Stimulated activated CD4-positive, alpha-beta T cell treated with anti-CD3 and anti-CD28 coated beads, Interleukin-2, amount 100 ng/mL, for 48 hours (primary cell): ENCODE measurements around the gene UBE2G1.
"Not testable (repeated sequence)": the region's sequence is repeated elsewhere in the genome, so short reads cannot be mapped to it uniquely, and the experiment has no call there.

Source experiments
- DNase-seq, 2 donors: peaks; one replicate each; pipeline ENCODE4 v3.0.0-alpha.2; 2020

UBE2G1 gene, protein sequence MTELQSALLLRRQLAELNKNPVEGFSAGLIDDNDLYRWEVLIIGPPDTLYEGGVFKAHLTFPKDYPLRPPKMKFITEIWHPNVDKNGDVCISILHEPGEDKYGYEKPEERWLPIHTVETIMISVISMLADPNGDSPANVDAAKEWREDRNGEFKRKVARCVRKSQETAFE

DNA sequence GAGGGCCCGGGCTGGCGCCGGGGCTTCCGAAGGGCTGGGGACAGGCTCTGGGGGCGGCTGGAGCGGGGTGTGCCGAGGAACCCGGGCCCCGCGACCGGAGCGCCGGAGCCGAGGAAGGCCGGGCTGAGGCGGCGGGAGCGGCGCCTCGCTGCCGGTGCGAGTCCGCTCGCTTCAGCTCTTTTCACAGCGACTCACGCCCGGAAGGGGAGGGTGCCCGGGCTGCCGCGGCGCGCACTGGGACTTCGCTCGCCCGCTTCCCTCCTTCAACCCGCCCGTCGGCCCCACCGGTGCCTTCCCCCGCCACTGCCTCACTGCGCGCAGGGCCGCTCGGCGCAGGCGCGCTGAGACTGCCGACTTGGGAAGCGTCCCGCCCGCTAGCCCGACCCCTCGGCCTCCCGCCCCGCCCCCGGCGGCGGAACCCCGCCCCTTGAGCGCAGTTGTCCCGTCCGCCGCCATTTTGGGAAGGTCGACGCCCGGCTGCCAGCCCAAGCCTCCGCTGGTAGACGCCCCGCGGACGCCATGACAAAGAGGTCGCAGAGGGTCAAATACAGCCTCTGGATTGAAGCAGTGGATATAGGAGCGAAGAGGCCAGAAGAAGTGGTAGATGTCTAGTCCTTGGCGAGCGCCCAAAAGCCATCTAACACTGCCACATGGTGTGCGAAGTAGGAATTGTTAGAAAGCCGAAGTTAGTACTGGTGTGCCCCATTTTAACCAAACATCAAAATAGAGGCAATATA lies at the start of gene UBE2G1:
TSS of gene UBE2G1 (minus strand) at position 349 of the 737 bp plus-strand sequence. CDS start 359 bp downstream, outside the sequence.
- peak; percentile 100 for DNase-seq

DNA sequence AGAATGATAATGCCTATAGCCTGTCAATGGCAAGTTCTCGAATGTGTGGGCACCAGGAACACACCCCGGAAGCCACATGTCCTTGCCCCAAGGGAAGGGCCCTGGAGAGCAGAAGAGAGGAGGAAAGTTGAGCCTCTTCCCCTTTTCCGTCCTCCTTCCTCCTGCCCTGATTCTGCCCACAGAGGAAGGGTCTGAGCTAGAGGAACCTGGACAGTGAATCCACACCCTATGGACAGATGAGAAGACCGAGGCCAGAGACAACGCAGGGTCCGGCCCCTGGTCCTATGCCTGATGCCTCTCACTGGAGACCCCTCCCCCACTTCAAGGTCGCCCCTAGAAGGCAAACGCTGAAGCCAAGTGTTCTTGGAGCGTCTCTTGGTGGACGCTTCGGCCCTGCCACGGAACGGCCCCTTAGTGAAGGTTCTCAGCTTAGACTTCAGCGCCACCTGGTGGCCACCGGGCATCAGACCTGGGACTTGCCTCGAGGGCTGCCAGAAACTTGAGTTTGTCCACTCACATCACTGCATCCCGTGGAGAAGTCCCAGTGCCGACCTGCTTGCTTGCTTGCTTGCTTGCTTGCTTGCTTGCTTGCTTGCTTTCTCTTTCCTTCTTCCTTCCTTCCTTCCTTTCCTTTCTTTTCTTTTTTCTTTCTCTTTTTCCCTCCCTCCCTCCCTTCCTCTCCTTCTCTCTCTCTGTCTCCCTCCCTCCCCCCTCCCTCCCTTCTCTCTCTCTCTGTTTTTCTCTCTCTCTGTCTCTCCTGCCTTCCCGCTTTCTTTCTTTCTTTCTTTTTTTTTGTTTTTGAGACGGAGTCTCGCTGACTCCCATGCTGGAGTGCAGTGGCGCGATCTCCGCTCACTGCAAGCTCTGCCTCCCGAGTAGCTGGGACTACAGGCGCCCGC lies 46.7 kb upstream of the UBE2G1 start:
- DNase-seq: peak; percentile 96 to 97

DNA sequence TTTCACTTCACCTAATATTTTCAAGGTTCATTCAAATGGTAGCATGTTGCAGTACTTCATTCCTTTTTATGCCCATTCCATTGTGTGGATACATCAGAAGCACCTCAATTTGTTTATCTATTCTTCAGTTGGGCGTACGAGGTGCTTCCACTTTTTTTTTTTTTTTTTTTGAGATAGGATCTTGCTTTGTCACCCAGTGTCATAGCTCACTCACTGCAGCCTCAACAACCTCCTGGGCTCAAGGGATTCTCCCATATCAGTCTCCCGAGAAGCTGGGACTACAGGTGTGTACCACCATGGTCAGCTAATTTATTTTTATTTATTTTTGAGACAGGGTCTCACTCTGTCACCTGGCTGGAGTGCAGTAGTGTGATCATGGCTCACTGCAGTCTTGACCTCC lies 44.7 kb upstream of the UBE2G1 start:
- DNase-seq: no peak

DNA sequence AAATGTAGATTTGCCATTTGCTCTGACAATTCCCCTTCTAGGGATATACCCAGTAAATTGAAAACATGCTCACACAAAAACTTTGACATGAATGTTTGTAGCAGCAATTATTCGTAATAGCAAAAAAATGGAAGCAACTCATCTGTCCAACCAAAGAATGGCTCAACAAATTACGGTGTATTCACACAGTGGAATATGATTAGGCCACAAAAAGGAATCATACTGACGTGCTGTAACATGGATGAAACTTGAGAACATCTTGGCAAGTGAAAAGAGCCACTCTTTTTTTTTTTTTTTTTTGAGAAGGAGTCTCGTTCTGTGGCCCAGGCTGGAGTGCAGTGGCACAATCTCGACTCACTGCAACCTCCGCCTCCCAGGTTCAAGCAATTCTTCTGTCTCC lies 43.2 kb upstream of the UBE2G1 start:
- DNase-seq: no peak

DNA sequence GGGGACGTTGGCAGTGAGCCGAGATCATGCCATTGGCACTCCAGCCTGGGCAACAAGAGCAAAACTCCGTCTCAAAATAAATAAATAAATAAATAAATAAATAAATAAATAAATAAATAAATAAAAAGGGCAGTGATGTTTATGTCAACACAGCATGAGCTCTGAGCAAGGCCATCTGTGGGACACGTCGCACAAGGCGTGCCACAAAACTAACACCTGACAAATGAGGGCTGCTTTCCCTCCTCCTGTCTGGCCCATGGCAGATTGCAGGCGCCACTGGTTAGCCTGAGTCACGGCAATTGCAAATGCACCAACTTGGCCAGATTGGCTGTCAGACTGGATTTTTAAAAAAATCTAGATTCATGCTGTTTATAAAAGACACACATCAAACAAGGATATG lies 41.4 kb upstream of the UBE2G1 start:
- no peak for DNase-seq

DNA sequence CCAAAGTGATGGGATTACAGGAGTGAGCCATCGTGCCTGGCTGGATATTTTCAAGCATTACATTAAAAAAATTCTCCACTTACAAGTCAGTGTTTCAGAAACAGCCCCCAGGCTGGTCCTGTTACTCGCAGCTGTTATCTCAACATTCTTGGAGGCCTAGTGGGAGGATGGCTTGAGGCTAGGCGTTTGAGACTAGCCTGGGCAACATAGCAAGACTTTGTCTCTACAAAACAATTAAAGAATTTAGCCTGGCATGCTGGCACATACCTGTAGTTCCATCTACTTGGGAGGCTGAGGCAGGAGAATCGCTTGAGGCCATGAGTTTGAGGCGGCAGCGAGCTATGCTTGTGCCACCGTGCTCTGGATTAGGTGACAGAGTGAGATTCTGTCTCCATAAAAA lies 40.7 kb upstream of the UBE2G1 start:
- no peak for DNase-seq

DNA sequence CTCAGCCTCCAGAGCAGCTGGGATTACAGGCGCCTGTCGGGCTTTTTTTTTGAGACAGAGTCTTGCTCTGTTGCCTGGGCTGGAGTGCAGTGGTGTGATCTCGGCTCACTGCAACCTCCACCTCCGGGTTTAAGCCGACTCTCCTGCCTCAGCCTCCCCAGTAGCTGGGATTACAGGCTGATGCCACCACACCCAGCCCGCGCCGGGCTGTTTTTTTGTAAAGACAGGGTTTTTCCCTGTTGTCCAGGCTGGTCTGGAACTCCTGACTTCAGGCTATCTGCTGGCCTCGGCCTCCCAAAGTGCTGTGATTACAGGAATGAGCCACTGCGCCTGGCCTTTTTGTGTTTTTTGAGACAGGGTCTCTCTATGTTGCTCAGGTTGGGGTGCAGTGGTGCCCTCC lies 39.9 kb upstream of the UBE2G1 start:
- DNase-seq: no peak

DNA sequence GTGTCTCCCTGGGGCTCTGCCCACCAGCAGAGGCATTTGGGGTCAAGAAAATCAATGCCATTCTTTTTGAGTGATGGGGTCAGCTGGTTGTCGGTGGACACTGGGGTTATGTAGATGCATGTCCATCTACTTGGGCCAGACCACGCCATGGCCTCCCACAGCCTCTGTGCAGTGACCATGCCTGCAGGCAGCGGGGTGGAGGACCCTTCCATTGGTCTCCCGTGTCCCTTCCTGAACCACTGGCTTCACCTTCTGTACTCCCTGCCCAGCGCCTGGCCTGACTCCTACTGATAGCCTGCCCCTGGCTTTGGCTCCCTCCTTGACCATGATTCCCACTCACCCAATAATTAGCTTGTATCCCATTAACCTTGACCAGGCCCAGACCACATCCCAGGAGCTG lies 39.2 kb upstream of the UBE2G1 start:
- no peak for DNase-seq

DNA sequence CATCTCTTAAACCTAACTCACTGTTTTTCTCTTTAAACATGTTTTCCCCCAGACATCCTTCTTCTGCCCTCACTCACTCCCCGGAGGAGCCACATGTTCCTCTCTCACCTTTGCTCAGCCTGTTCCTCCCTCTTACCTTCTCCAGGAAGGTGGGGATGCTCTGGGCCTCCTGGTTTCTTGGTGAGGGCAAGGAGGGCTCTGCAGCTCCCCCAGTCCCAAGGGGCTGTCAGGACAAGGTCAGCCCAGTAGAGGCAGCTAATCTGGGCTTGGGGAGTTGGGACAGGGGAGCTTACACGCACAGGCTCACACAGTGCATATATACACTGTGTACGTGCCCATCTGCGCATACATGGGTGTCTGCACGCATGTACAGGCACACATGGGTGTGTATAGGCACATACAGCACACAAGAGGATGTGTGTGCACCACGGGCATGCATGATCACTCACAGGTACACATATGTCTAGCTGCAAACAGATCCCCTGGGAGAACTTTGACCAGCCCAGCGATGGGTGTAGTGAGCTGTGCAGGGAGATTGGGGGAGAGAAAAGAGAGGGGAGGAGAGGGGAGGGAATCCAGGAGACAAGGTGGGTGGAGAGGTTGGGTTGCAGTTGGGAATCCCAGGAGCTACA lies 38.7 kb upstream of the UBE2G1 start:
- DNase-seq: no peak

DNA sequence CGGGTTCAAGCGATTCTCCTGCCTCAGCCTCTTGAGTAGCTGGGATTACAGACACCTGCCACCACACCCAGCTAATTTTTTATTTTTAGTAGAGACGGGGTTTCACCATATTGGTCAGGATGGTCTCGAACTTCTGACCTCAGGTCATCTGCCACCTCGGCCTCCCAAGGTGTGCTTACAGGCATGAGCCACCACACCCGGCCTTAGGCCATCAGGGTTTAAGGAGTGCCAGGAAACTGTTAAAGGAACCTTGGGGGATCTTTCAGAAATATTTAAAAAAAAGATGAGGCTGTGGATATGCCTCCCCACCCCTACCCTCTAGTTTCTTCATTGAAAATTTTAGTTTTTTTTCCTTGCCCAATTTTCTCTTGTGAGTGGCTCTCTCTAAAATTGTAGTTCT lies 31.4 kb upstream of the UBE2G1 start:
- no peak for DNase-seq

DNA sequence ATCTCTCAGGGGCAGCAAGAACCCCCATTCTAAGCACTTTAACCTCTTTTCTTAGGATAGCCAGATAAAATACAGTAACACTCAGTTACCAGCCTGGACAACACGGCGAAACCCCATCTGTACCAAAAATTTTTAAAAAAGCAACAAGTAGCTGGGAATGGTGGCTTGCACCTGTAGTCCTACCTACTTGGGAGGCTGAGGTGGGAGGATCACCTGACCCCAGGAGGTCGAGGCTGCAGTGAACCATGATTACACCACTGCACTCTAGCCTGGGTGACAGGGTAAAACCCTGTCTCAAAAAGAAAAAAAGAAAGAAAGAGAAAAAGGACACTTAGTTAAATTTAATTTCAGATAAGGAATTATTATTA lies 28.6 kb upstream of the UBE2G1 start:
- DNase-seq: no peak

DNA sequence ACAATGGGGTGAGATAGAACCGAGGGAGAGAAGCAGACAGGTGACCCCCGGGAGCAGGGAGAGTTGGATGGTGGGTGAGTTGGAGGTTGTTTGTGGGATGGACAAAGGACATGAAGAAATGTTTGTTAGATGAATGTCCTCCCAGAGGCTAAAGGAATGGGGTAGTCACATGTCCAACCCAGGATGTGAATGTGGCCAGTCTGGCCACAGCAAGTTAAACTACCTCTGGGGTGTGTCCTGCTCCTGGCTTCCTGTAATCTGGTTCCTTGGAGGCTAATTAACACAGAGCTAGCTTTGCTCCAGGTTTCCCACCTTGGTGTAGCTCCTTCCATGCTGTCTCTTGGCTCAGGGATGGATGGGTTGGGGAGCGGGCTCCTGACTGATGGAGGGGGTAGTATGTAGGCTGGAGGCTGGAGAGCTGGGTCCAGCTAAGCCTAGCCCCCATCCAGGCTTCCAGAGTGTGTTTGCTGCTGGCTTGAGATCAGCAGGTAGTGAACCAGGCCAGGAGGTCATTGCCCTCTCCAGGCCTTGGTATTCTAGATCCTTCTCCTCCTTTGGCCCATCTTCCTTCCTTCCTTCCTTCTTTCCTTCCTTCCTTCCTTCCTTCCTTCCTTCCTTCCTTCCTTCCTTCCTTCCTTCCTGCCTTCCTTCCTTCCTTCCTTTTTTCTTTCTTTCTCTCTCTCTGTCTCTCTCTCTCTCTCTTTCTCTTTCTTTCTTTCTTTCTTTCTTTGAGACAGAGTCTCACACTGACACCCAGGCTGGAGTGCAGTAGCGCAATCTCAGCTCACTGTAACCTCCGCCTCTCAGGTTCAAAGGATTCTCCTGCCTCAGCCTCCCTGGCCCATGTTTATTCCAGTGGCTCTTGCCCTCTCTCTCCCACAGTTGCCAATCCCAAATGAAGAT lies 28.0 kb upstream of the UBE2G1 start:
- no peak for DNase-seq

DNA sequence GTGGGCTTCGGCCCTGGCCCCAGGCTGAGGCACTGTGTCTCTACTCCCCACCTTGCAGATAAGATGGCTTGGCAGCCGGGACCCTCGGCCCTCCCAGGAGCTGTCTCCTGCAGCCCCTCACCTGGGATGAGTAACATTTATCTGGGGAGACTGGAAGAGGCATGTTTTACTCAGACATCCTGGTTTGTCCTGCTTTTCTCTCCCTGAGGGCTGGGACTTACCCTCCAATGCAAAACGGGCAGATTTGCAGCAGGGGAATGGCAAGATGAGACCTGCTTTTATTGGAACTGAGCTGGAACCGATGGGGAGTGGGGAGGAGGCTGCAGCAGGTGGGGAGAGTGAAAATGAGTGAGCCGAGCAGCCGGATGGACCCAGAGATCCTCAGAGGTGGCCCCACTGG lies 27.3 kb upstream of the UBE2G1 start:
- no peak for DNase-seq

DNA sequence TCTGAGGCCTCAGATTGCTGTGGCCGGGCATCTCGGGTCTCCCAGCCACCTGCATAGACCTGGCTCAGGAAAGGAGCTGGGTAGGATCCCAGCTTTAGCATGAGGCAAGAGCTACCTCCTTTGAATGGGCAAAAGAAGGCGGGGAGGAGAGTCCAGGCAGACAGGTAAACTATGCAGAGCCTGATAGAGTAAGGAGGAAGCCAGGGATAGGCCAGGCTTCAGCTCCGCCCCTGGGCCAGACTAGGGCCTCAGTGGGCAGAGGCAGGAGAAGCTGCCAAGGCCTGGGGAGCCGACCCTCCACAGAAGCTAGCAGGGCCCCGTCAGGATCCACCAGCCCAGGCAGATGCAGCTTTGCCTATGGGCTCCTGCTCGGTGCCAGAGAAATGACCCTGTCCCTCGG lies 22.6 kb upstream of the UBE2G1 start:
- DNase-seq: no peak

DNA sequence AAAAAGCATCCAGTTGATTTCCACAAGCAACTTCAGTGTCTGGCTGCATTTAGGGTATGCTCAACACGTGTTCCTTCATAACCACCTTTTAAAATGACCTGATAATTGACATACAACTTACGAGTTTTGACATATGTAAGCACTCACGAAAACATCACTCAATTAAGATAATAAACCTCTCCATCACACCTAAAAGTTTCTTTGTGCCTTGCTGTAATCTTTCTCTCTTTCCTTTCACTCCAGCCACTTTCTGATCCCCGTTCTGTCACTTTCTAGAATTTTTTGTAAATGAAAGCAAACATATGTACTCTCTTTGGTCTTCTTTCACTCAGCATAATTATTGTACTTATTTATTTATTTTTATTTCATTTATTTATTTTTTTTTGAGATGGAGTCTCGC lies 20.7 kb upstream of the UBE2G1 start:
- DNase-seq: no peak

DNA sequence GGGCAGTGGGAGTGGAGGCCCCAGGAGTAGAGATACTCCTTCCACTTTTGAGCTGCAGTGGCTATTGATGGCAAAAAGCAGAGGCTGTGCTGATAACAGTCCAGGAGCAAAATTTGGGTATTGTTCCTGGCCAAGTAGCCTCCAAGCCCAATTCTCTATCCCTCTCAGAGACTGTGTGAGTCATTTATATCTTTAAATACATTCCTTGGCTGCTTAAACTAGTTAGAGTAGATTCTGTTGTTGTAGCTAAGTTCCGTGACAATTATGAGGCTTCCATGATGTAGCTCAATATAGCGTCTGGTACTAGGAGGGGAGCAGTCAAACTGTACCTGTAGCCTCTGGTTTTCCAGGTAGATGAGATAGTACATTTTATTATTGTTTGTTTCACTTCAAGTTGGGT lies 19.9 kb upstream of the UBE2G1 start:
- DNase-seq: no peak

DNA sequence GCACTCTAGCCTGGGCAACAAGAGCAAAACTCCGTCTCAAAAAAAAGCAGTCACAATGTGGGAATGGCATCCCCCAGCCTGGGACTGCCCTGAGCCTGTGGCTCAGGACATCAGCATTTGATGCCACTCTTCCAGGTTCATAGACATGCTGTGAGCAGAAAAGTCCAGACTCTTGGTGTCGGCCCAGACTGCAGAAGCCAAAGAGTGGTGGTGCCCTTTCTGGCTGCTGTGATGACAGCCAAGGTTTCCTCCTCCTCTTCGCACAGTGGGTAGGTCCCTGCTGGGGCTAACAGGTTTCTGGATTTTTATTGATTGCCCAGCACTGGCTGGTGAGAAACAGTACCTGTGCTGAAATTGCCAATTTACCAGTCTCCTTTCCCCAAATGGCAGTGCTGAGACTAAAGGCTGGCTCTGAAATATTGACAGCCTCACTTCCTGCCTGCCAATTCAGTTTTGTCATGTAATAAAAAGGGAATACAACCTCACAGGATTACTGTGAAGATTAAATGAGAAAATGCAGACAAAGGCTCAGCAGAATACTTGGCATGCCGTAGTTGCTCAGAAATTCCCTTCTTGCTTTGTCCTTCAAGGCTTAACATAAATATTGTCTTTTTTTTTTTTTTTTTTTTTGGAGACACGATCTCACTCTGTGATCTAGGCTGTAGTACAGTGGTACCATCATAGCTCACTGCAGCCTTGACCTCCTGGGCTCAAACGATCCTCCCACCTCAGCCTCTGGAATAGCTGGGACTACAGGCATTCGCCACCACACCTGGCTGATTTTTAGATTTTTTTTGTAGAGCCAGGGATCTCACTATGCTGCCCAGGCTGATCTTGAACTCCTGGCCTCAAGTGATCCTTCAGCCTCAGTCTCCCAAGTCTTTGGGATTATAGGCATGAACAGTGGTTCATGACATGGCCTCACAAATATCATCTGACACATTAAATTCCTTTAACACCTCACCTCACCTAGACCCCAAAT lies 15.5 kb upstream of the UBE2G1 start:
- no peak for DNase-seq

DNA sequence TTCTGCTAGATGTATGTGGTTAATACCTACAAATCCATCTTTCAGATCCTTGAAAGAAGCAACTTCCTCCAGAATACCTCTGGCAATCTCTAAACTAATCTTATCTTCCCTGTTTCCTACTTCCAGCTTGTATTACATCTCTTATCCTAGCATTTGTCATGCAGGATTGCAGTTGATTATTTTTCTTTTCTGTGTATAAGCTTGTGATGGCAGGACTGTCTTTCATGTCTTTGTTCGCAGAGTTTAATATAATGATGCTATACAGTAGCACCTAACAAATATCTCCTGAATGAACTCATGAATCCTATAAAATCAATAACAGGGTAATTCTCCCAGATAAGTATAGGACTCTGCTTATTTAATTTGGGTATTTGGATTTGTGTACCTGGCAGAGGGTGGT lies 12.2 kb upstream of the UBE2G1 start:
- DNase-seq: no peak

DNA sequence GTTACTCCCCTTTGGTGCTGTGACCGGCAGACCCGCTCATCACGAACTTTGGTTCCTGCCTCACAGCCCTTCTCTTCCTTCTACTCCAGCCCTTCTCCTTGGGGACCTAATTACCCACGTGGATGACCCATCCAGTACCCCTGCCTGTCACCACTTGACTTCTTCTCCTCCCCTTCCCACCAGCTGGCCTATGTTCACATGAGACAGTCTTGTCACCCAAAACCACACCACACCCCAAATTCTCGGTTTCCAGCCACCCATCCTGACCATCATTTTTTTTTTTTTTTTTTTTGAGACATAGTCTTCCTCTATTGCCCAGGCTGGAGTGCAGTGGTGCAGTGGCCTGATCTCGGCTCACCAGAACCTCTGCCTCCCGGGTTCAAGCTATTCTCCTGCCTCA lies 10.8 kb upstream of the UBE2G1 start:
- not testable (repeated sequence) for DNase-seq

DNA sequence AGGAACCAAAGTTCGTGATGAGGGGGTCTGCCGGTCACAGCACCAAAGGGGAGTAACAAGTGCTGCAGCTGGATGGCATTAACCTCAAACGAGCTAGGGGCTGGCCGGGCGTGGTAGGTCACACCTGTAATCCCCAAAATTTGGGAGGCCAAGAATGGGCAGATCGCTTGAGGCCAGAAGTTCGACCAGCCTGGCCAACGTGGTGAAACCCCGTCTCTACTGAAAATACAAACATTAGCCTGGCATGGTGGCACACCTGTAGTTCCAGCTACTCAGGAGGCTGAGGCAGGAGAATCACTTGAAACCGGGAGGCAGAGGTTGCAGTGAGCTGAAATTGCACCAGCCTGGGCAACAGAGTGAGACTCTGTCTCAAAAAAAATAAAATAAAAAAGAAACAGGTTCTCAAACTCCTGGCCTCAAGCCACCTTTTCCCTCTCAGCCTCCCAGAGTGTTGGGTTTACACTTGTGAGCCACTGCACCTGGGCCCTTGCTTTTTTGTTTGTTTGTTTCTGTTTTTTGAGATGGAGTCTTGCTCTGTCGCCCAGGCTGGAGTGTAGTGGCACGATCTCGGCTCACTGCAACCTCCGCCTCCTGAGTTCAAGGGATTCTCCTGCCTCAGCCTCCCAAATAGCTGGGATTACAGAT lies 9.4 kb upstream of the UBE2G1 start:
- DNase-seq: not testable (repeated sequence)
